Cardiac muscle cell (in vitro differentiated cells and primary cell): ENCODE data around the gene DMRTA1. TPM values are rescaled to one million over a fixed set of nuclear protein-coding genes. Genes with fewer than 3 reads are reported as not detected.
"Not testable (repeated sequence)": the region's sequence is repeated elsewhere in the genome, so short reads cannot be mapped to it uniquely, and the experiment has no call there.

Source experiments
- DNase-seq, 2 donors: peaks; one replicate each; pipeline versions ENCODE4 v3.0.0 to v3.0.0-alpha.2; 2010 to 2017; ENCODE audit warnings: low read depth in 1 of 2, low spot score in 1 of 2
- H3K27ac ChIP-seq: fragments of 200-600 bp; sonication (generic); 2 replicates; pipeline ENCODE4 v1.5.1; 2016
- H3K27me3 ChIP-seq: fragments of 200-600 bp; sonication (generic); 2 replicates; pipeline ENCODE4 v1.6.0; 2016; ENCODE audit warnings: control low read depth
- H3K36me3 ChIP-seq: fragments of 200-600 bp; sonication (generic); 2 replicates; pipeline ENCODE4 v1.5.1; 2016; ENCODE audit warnings: control low read depth
- H3K4me1 ChIP-seq: fragments of 200-600 bp; sonication (generic); 2 replicates; pipeline ENCODE4 v1.8.1; 2017; ENCODE audit warnings: low read depth, mild to moderate bottlenecking, mixed run types
- H3K4me3 ChIP-seq: fragments of 200-600 bp; sonication (generic); 2 replicates; pipeline ENCODE4 v1.5.1; 2016; ENCODE audit warnings: mild to moderate bottlenecking
- H3K9me3 ChIP-seq: fragments of 200-600 bp; sonication (generic); 2 replicates; pipeline ENCODE4 v1.5.1; 2017; ENCODE audit warnings: low read depth, mild to moderate bottlenecking, control low read depth
- CTCF ChIP-seq: IDR thresholded peaks from 2 replicates; pipeline ENCODE4 v1.5.1; 2012; ENCODE audit warnings: low read depth, mild to moderate bottlenecking, low read length
- polyA plus RNA-seq: library from polyadenylated mRNA; unstranded; fragments of >200 nt; fragmentation: Nextera tagmentation; extraction: Ambion mirVana; gene quantifications from 2 replicates; pipeline ENCODE4 v1.2.1, GENCODE V29; 2016
- total RNA-seq: library from RNA; depleted of rRNA; stranded (reverse); fragments of >200 nt; gene quantifications from 2 replicates; pipeline ENCODE4 v1.2.3, GENCODE V29; 2016

DMRTA1 gene
- total and polyA plus RNA-seq, 2 experiments from 2014 or later, result 2.8 to 4.8 TPM

GRCh38 chr9:22416692-22417060 is 29.9 kb upstream of the DMRTA1 start:
- no peaks in the 10 kb centered on the region for H3K27me3 ChIP-seq
- peaks cover 12% of the 10 kb centered on the region for H3K4me1 ChIP-seq
- peak overlapping the region; percentile 32 for H3K27ac ChIP-seq
- TF ChIP-seq CTCF, result no peak
- H3K4me3 ChIP-seq, result no peak overlapping the region
- peak in 1 of 2 donors; percentile 32 for DNase-seq
- no peaks in the 10 kb centered on the region for H3K9me3 ChIP-seq
- H3K36me3 ChIP-seq, result no peaks in the 10 kb centered on the region

GRCh38 chr9:22423566-22423965 is 23.1 kb upstream of the DMRTA1 start:
- H3K27ac ChIP-seq, result no peak overlapping the region
- no peaks in the 10 kb centered on the region for H3K9me3 ChIP-seq
- no peak overlapping the region for H3K4me3 ChIP-seq
- no peak for DNase-seq
- no peaks in the 10 kb centered on the region for H3K4me1 ChIP-seq
- H3K36me3 ChIP-seq, result no peaks in the 10 kb centered on the region
- no peak for TF ChIP-seq CTCF
- H3K27me3 ChIP-seq, result no peaks in the 10 kb centered on the region

- H3K36me3 ChIP-seq, result no peaks in the 10 kb centered on the region
- H3K27ac ChIP-seq, result no peak overlapping the region
- no peak overlapping the region for H3K4me3 ChIP-seq
- no peaks in the 10 kb centered on the region for H3K4me1 ChIP-seq
- H3K27me3 ChIP-seq, result no peaks in the 10 kb centered on the region
- DNase-seq, result no peak
- TF ChIP-seq CTCF, result no peak
- H3K9me3 ChIP-seq, result no peaks in the 10 kb centered on the region
Observed at GRCh38 chr9:22424616-22425015, 22.0 kb upstream of the DMRTA1 start.

GRCh38 chr9:22425551-22425950 is 21.1 kb upstream of the DMRTA1 start:
- H3K4me1 ChIP-seq, result no peaks in the 10 kb centered on the region
- H3K27me3 ChIP-seq, result no peaks in the 10 kb centered on the region
- H3K36me3 ChIP-seq, result no peaks in the 10 kb centered on the region
- no peaks in the 10 kb centered on the region for H3K9me3 ChIP-seq
- no peak overlapping the region for H3K4me3 ChIP-seq
- no peak for TF ChIP-seq CTCF
- no peak for DNase-seq
- H3K27ac ChIP-seq, result no peak overlapping the region

- DNase-seq, result no peak
- Histone ChIP-seq H3K4me1 (no peaks in the 10 kb centered on the region), H3K4me3 (no peak overlapping the region), H3K36me3 (no peaks in the 10 kb centered on the region), H3K9me3 (no peaks in the 10 kb centered on the region), H3K27me3 (no peaks in the 10 kb centered on the region), H3K27ac (no peak overlapping the region)
- TF ChIP-seq CTCF, result no peak
Observed at GRCh38 chr9:22427226-22427880, 19.3 kb upstream of the DMRTA1 start.

GRCh38 chr9:22433691-22434090 is 12.9 kb upstream of the DMRTA1 start:
- TF ChIP-seq CTCF, result no peak
- H3K36me3 ChIP-seq, result no peaks in the 10 kb centered on the region
- no peak overlapping the region for H3K4me3 ChIP-seq
- no peak for DNase-seq
- no peaks in the 10 kb centered on the region for H3K4me1 ChIP-seq
- H3K9me3 ChIP-seq, result no peaks in the 10 kb centered on the region
- no peaks in the 10 kb centered on the region for H3K27me3 ChIP-seq
- no peak overlapping the region for H3K27ac ChIP-seq

- not testable (repeated sequence) for H3K9me3 ChIP-seq, H3K4me1 ChIP-seq, H3K27ac ChIP-seq, DNase-seq, H3K36me3 ChIP-seq, H3K4me3 ChIP-seq, H3K27me3 ChIP-seq
Observed at GRCh38 chr9:22435252-22435651, 11.4 kb upstream of the DMRTA1 start.

- not testable (repeated sequence) for DNase-seq, H3K9me3 ChIP-seq, H3K4me3 ChIP-seq, H3K27ac ChIP-seq, H3K4me1 ChIP-seq, H3K36me3 ChIP-seq, H3K27me3 ChIP-seq
Observed at GRCh38 chr9:22437461-22438067, 9.1 kb upstream of the DMRTA1 start.
